ENCODE data around the gene SERTAD2.
A peak's percentile ranks its signal among the peaks of the same experiment; 100 is the strongest.

SERTAD2 gene

GRCh38 chr2:64672708-64673107, 19.0 kb upstream of the SERTAD2 start:
- DNase-seq: no peak

- DNase-seq: no peak
Measured at GRCh38 chr2:64670047-64670446, 16.3 kb upstream of the SERTAD2 start.

DNA sequence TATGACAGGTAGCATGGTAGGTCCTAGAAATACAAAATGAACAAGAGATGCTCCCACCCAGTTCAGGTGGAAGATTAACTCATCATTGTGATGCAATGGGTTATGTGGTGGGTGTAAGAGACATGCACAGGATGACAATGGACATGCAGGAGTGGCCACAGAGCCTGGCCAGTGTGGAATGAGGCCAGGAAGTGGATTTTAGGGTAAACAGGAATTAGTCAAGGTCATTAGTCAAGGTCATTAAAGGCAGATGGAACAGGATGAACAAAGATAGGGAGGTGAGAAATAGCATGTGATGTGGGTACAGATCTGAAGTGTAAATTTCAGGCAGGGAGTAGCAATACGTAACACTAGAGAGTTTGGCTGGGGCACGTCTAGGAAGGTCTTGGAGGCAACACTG, 15.6 kb upstream of the SERTAD2 start:
- no peak for DNase-seq

DNA sequence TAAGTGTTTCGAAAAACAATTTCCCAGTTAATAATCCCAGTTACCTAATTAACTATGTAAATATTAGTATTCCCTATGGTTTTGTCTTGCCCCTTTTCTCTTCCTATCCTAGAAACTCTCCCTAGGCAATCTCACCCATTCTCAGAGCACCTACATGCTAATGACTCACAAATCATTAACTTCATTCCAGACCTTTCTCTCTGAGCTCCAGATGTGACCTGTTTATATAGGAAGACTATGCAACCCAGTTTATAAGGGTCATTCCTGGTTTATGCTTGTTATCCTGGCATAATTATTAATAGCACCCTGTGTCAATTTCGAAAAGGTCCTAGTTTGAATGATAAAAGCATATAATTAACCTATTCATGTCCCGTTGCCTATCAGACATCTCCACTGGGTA, 14.8 kb upstream of the SERTAD2 start:
- no peak for DNase-seq

DNA sequence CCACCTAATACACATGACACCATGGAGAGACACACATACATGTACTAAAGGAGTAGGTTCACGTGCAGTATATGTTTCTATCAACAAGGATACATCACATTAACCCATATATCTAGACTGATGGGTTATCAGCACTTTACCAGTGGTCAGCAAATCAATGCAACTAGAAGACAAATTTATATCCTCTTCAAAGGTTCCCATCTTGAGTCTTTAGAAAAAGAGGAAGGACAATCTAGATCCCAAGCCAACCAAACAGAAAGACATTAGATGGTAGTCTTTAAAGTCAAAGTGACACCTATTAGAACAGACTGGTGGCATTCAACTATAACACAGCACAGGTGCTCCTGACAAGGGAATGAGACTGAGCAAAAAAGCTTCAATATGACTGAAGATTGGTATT, 13.8 kb upstream of the SERTAD2 start:
- no peak for DNase-seq

DNA sequence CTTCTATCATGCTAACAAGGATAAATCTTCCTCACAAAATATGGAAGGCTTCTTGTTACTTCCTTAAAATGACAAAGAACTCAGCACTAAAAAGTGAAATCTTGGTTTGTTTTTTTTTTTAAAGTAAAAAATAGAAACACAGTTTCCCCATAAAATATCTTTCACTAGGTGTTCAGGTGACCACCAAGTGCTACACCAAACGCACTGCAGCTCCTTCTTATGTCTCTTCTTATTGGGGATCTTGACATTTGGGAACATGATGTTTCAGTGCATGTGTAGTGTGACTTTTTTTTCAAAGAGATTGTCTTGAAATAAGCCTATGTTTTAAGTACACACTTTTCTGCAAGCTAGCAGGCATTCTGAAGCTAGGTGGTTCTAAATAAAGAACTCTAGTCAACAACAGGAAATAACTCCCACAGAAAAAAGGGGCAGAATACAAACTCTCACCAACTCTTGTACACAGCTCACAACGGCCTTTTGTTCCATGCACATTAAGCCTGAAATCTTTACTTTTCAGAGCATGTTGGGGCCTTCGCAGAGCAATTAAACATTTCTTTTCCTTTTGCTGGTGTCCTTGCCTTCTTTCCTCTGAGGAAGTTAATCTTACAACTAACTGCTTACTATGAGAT, 13.2 kb upstream of the SERTAD2 start:
- peak; percentile 25 for DNase-seq

DNA sequence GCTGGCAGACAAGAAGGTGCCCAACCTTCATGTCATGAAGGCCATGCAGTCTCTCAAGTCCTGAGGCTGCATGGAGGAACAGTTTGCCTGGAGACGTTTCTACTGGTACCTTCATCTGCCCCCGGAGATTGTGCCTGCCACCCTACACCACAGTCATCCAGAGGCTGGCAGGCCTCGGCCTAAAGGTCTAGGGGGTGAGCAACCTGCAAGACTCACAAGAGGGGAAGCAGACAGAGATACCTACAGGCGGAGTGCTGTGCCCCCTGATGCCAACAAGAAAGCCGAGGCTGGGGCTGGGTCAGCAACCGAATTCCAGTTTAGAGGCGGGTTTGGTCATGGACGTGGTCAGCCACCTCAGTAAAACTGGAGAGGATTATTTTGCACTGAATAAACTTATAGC, 12.0 kb upstream of the SERTAD2 start:
- DNase-seq: no peak

DNA sequence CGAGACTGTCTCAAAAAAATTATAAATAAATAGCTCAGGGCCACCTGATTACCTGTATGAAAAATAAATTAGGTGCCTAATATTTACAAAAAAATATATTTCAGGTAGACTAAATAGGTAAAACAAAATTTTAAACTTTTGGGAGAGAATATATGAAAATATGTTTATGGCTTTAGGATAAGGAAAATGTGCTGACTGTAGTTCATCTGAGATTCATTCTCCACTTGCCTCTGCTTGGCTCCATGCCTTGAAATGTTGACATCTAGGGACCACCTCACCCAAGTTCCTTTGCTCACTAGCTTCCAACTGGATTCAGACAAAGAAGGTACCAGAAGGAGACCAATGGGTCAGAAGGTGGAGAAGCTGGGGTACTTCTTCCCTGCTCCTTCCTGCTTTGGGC, 9.7 kb upstream of the SERTAD2 start:
- no peak for DNase-seq

DNA sequence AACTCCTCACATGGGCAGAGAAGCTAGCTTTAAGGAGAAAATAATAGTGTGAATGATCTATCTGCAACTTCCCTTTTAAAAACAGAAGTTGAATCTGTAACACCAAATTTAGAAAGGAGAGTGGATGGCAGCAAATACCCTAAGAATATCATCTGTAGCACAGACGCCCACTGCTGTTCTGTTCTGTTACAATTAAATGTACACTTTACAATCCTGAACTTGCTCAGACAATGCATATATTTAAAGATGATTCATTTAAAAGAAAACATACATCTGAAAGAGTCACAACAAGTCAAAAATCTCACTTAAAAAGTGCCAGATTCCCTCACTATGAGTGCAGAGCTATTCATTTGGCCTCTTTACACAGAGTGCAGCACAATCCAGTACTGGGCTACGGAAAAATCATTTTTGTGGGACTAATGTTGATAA, 8.0 kb upstream of the SERTAD2 start:
- no peak for DNase-seq

GRCh38 chr2:64659252-64659651, 5.5 kb upstream of the SERTAD2 start:
- no peak for DNase-seq

GRCh38 chr2:64658269-64658668, 4.6 kb upstream of the SERTAD2 start:
- no peak for DNase-seq

DNA sequence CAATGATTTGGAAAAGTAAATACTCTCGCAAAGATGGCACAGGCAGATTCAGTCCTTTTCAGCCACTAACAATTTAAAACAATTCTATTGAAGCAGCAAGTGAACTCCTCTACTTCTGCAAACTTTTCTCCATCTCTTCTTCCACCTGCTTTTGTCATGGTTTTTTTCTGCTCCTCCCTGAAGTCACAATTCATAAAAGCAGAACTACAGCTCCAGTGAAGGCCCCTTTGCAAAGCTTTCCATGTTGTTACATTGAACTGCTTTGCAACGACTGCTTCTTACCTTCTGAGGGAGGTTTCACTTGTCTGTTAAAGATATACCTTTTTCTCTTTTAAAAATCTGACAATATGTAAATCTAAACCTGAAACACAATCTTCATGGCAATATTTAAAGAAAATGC, 3.7 kb upstream of the SERTAD2 start:
- no peak for DNase-seq

DNA sequence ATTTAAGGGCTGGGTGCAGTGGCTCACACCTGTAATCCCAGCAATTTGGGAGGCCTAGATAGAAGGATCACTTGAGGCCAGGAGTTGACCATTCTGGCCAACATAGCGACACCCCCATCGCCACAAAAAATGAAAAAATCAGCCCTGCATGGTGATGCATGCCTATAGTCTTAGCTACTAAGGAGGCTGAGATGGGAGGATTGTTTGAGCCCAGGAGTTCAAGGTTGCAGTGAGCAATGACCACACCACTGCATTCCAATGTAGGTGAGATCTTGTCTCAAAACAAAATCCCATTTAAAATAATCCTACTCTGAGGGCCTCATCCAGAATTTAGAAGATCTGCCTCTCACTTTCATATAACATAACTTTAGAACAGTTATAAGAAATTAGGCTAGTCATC, 2.7 kb upstream of the SERTAD2 start:
- no peak for DNase-seq

DNA sequence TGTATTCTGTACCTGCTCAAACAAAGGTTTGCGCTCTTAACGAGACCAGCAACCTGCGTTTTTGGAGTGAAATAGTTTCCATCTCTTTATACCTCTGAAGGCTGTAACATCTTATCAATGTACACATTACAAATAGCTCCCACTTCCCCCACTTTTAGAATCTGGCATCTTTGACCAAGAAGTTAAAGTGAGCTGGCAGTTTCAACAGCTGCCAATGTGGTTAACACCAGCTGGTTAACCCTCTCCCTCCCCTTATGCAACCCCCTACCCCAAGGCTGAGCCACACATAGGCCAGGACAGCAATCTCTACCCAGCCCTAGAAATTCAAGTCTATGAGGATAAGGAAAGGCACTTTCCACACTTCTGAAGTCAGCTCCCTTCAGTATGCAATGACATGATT, 2.2 kb upstream of the SERTAD2 start:
- DNase-seq: no peak

DNA sequence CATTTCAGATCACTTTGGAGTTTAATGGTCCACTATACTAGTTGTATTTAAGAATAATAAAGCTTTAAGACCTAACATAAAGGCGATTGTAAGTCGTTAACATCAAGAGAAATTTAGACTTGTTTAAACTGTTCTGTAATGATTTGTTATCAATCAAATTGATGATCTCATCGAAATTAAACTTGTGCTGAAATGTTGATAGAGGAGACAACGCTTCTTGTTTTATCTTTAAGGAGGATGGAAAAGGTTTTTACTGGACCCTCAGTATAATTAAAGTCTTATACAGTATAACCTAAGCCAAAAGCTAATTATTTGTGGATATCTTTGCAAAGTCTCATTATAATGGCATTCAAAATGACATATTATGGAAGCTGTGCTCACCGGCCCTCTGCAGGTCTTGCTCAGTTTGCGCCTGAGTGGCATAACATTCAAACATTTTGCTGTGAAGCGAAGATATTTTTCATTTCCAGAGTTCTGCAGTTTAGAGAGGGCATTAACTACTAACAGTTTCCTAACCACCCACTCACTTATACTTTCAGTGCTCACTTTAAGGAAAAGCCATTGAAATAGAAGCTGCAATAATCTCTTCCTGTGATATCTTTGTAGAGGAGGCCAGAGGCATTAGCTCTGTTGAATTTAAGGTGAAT, 1.4 kb upstream of the SERTAD2 start:
- DNase-seq: peak; percentile 30

DNA sequence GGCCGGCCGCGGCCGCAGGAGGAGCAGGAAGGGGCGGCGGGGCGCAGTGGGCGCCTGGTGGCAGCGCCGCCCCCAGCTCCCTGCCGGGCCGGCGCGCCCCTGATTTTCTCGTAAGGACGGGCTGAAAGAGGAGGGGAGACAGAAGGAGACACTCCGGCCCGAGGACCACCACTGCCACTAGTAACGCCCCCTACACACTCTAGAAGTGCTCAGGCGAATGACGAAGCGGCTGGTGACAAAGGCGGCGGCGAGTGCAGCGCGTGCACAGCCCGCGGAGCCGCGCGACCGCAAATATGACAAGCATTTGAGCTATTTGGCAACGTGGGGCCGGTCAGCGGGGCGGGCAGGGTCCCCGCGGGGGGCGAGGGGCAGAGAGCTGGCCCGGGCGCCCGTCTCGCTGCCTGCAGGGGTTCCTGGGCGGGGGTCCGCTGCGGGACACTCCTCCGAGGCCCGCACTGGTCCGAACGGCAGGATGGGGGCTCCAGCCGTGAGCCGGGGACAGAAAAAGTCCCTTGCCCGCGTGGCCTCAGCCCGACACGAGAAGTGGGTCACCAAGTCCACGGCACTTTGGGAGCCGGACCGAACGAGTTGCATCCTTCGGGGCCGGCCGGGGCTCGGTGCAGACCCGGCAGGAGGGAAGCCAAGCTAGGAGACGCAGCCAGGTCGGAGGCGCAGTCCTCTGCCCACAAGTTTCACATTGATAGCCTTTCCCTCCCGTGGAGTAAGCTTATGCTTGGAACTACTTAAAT, 524 bp upstream of the SERTAD2 start:
- DNase-seq: peak; percentile 81

- peak; percentile 30 for DNase-seq
Measured at GRCh38 chr2:64652231-64653108, 1.2 kb downstream of the SERTAD2 start.

DNA sequence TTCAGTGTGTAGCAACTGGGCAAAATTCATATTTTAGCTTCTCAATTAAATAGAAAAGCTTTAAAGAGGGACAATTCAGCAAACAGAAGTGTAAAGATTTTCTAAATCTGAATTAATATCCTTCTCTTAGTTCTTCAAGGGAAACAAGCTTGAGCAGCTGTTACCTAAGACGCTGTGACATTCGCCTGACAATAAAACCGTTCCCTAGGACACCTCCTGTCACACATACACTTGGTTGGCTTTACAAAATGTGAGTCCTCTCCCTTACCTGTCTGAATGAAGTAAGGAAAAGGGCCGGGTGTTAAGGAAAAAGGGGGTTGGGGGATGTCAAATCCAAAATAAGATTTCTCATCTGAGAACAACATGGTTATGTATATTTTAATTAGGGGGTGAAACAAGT, 2.1 kb downstream of the SERTAD2 start:
- DNase-seq: no peak

DNA sequence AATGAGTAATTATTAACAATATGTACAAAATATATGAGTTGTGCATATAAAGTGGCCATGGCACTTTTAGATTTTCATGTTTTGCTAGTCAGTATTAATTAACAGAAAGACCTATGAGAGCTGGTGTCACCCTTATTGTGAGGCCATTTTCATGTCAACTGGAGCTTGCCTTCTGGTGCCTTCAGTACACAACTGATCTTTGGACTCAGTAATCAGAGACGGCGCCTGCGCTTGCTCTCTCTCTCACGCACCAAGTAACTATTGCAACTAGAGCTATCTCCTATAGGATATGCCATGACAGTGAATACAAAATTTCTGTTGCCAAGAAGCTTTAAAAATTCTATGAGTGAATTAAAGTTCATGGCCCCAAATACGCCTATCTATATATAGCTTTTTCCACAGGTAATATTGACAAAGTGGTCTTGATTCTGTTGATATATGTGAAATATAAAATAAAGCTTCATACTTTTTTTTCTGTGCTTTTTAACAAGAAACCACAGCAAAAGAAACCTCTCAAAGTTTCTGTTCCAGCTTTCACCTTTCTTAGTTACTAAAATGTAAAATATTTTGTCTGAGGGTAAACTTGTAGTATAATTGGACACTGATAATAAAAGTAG, 2.9 kb downstream of the SERTAD2 start:
- no peak for DNase-seq

DNA sequence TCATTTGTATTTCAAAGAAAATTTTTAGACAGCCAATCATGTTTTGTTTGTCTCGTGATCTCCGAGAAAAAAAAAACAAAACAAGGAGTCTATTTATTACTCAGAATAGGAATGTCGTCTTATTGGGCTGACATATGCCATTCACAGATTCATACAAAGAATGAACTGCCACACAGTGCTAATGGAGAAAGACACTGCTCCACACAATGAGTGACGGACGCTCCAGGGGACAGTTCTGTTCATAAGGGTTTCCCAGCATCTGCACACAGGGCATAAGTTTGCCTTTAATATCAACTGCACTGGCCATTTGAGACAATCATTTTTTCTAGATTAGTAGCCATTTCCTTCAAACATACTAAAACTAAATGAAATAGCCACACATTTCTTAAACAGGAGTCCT, 3.4 kb downstream of the SERTAD2 start:
- DNase-seq: no peak

- no peak for DNase-seq
Measured at GRCh38 chr2:64649626-64650025, 4.1 kb downstream of the SERTAD2 start.

DNA sequence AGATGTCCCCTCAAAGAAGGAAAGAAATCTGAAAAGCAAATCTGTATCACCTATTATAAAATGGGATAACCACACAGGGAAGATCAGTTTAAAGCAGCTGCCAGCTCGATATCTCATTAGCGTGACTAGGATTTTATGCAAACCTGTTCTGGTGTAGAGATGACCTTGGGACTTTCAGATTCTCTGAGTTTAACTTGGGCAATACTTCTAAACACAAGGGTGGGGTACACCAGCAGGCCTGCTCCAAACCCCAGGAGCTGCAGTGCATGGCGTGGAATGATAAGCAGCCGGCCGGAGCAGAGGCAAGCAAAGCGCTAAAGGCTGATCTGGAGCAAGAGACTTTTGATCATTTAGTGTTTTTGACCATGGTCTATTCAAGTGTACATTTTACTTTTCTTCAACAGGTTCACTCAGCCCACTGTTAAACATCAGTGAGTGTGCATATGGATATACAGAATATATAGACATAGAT, 4.7 kb downstream of the SERTAD2 start:
- no peak for DNase-seq

Measured in CD4-positive, alpha-beta T cell treated with Interleukin-12 subunit alpha and Interleukin-12 subunit beta, for 1 hour (primary cell).